Peyer's patch (tissue), 4 donors: Measurements from ENCODE around the gene TTC16. TPM values are rescaled to one million over a fixed set of nuclear protein-coding genes. Genes with fewer than 3 reads are reported as not detected.
A peak's percentile ranks its signal among the peaks of the same experiment; 100 is the strongest.
"Not testable (repeated sequence)": the region's sequence is repeated elsewhere in the genome, so short reads cannot be mapped to it uniquely, and the experiment has no call there.

Experiments used
- DNase-seq, 3 donors: peaks; one replicate each; pipeline ENCODE4 v3.0.0-alpha.2; 2017 to 2019
- H3K27ac ChIP-seq, 4 donors: fragments of 200-600 bp; sonication (generic); one replicate each; pipeline ENCODE4 v1.5.1; 2016 to 2019
- H3K27me3 ChIP-seq, 2 donors: fragments of 200-600 bp; sonication (generic); one replicate each; pipeline ENCODE4 v1.5.1; 2019
- H3K36me3 ChIP-seq, 3 donors: fragments of 200-600 bp; sonication (generic); one replicate each; pipeline ENCODE4 v1.5.1; 2016 to 2019
- H3K4me1 ChIP-seq, 4 donors: fragments of 200-600 bp; sonication (generic); one replicate each; pipeline ENCODE4 v1.5.1; 2016 to 2019
- H3K4me3 ChIP-seq, 4 donors: fragments of 200-600 bp; sonication (generic); 1 replicate in 3 of 4; 2 replicates in 1 of 4; pipeline ENCODE4 v1.5.1; 2016 to 2019; ENCODE audit warnings: mild to moderate bottlenecking in 1 of 4
- H3K9me3 ChIP-seq, 4 donors: fragments of 200-600 bp; sonication (generic); one replicate each; pipeline ENCODE4 v1.5.1; 2016 to 2019; ENCODE audit warnings: mild to moderate bottlenecking in 1 of 4
- POLR2A ChIP-seq, 2 donors: fragments of 450-650 bp; IDR thresholded peaks; one replicate each; pipeline ENCODE4 v1.5.1; 2017; ENCODE audit warnings: antibody characterized with exemption in 2 of 2, mild to moderate bottlenecking in 2 of 2, moderate library complexity in 2 of 2
- total RNA-seq, 4 donors: library from RNA; depleted of rRNA; stranded (reverse); fragments of >200 nt; gene quantifications; one replicate each; pipeline ENCODE4 v1.1.0, GENCODE V29; 2016
- TF ChIP-seq, protein P1 (sequence below), 6 experiments: fragments of 450-650 bp in 4 of 6; fragments of 200-600 bp in 2 of 6; sonication (generic) in 1 of 6; IDR thresholded peaks; one replicate each; pipeline ENCODE4 v1.5.1; 2017 to 2019; ENCODE audit warnings: antibody characterized with exemption in 6 of 6, mild to moderate bottlenecking in 3 of 6, moderate library complexity in 1 of 6

The TTC16 gene
- total RNA-seq, 4 donors from 2014 or later: not detected

- Histone ChIP-seq H3K27me3 (peaks cover 0 to 18% of the 10 kb centered on the region in 2 donors), H3K36me3 (peaks cover 0 to 6% (median 0%) of the 10 kb centered on the region in 3 donors), H3K9me3 (no peaks in the 10 kb centered on the region), H3K27ac (no peak overlapping the region), H3K4me1 (peaks cover 0 to 5% (median 0%) of the 10 kb centered on the region in 4 donors), H3K4me3 (no peak overlapping the region)
- no peak for DNase-seq
- no peak for TF ChIP-seq POLR2A (IDR thresholded peaks at IDR 0.05)
- TF ChIP-seq, protein P1, sequence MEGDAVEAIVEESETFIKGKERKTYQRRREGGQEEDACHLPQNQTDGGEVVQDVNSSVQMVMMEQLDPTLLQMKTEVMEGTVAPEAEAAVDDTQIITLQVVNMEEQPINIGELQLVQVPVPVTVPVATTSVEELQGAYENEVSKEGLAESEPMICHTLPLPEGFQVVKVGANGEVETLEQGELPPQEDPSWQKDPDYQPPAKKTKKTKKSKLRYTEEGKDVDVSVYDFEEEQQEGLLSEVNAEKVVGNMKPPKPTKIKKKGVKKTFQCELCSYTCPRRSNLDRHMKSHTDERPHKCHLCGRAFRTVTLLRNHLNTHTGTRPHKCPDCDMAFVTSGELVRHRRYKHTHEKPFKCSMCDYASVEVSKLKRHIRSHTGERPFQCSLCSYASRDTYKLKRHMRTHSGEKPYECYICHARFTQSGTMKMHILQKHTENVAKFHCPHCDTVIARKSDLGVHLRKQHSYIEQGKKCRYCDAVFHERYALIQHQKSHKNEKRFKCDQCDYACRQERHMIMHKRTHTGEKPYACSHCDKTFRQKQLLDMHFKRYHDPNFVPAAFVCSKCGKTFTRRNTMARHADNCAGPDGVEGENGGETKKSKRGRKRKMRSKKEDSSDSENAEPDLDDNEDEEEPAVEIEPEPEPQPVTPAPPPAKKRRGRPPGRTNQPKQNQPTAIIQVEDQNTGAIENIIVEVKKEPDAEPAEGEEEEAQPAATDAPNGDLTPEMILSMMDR (IDR thresholded peaks at IDR 0.05): no peak
These were observed 39.5 kb downstream of the TTC16 start for GRCh38 chr9:127755061-127756060.

GRCh38 chr9:127756233-127756632 is 40.4 kb downstream of the TTC16 start:
- H3K9me3 ChIP-seq: no peaks in the 10 kb centered on the region
- peaks cover 0 to 5% (median 0%) of the 10 kb centered on the region in 4 donors for H3K4me1 ChIP-seq
- no peaks in the 10 kb centered on the region for H3K36me3 ChIP-seq
- H3K27me3 ChIP-seq: peaks cover 0 to 18% of the 10 kb centered on the region in 2 donors
- H3K27ac ChIP-seq: no peak overlapping the region
- no peak for DNase-seq
- no peak for TF ChIP-seq POLR2A (IDR thresholded peaks at IDR 0.05)
- TF ChIP-seq, protein P1 (IDR thresholded peaks at IDR 0.05): no peak
- no peak overlapping the region for H3K4me3 ChIP-seq

- not testable (repeated sequence) for H3K4me1 ChIP-seq, DNase-seq, H3K27ac ChIP-seq, H3K4me3 ChIP-seq, H3K9me3 ChIP-seq, H3K36me3 ChIP-seq
- peaks cover 0 to 18% of the 10 kb centered on the region in 2 donors for H3K27me3 ChIP-seq
These were observed 40.9 kb downstream of the TTC16 start for GRCh38 chr9:127756776-127757175.

- DNase-seq: no peak
- Histone ChIP-seq H3K36me3 (no peaks in the 10 kb centered on the region), H3K27me3 (peaks cover 0 to 18% of the 10 kb centered on the region in 2 donors), H3K27ac (no peak overlapping the region), H3K9me3 (no peaks in the 10 kb centered on the region), H3K4me1 (peaks cover 0 to 5% (median 0%) of the 10 kb centered on the region in 4 donors), H3K4me3 (no peak overlapping the region)
- TF ChIP-seq, protein P1 (IDR thresholded peaks at IDR 0.05): no peak
- no peak for TF ChIP-seq POLR2A (IDR thresholded peaks at IDR 0.05)
These were observed 43.0 kb downstream of the TTC16 start for GRCh38 chr9:127758843-127759242.

DNA sequence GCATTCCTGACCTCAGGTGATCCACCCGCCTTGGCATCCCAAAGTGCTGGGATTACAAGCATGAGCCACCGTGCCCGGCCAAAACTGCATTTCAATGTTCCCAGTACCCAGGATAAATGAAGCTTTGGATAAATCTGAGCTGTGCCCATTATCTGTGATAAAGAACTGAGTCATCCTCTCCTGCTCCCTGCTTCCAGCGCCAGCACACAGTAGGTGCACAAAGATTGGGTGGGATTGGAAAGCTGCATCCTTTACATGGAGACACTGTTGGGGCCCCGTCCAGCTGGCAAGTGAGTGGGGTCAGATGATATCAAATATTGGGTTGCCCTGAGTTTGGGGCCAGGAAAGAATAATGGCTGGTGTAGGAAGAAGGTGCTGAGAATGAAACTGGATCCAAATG is 45.2 kb downstream of the TTC16 start:
- H3K9me3 ChIP-seq: no peaks in the 10 kb centered on the region
- TF ChIP-seq POLR2A (IDR thresholded peaks at IDR 0.05): no peak
- TF ChIP-seq, protein P1 (IDR thresholded peaks at IDR 0.05): no peak
- DNase-seq: no peak
- peak overlapping the region in 1 of 4 donors; percentile 14 for H3K27ac ChIP-seq
- no peaks in the 10 kb centered on the region for H3K4me1 ChIP-seq
- peaks cover 0 to 2% of the 10 kb centered on the region in 2 donors for H3K27me3 ChIP-seq
- H3K4me3 ChIP-seq: no peak overlapping the region
- H3K36me3 ChIP-seq: no peaks in the 10 kb centered on the region

DNA sequence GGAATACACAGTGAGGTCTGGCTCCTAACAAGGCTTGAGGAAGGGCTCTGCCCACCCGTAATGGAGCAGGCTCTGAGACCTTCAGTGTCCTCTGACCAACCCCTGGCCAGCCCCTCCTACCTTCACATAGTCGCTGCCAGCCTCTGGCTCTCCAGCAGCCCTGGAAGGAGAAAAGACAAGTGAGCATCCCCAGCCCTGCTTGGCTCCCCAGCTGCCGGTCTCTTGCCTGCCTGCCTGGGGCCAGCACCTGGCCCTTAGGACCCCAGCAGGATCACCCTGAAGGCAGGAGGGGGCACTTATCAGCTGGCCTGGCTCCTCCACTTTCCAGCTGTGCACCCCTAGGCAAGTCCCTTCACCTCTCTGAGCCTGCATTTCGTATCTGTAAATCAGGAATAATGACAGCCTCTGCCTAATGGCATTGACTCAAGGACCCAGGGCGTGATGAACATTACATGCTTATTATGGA is 45.6 kb downstream of the TTC16 start:
- TF ChIP-seq, protein P1 (IDR thresholded peaks at IDR 0.05): no peak
- no peak for TF ChIP-seq POLR2A (IDR thresholded peaks at IDR 0.05)
- no peaks in the 10 kb centered on the region for H3K9me3 ChIP-seq

More for the DNA sequence above, 45.6 kb downstream of the TTC16 start:
- Histone ChIP-seq H3K4me1 (no peaks in the 10 kb centered on the region), H3K27me3 (no peaks in the 10 kb centered on the region), H3K36me3 (no peaks in the 10 kb centered on the region), H3K27ac (peak overlapping the region in 2 of 4 donors; percentile 14 to 50), H3K4me3 (no peak overlapping the region)
- no peak for DNase-seq
